Measurements from ENCODE around the gene MELTF. TPM values are rescaled to one million over a fixed set of nuclear protein-coding genes. Genes with fewer than 3 reads are reported as not detected.

MELTF gene
- polyA plus RNA-seq, 4 donors, result 6.5 to 480 (median 8.4) TPM

DNA sequence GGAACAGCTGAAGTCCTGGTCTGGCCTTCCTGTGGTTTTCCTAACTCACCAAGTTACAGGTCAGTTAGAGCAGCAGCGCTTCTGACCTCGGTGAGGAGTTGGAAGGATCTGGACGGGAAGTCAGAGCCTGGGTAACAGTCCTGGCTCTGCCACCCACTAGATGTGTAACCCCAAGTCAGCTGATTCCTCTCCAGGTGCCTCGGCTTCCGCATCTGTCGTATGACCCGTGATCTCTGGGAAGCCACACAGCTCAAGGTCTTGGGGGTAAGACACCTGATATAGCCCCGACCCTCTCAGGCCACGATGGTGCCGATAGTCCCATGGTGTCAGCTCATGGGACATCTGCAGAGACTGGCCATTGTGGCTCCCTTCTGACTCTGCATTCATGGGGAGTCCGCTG lies 52.7 kb downstream of the MELTF start:
- Histone ChIP-seq H3K9me3 (ENCODE audit: control insufficient read depth in 2 of 2, insufficient read depth in 1 of 2, low read depth in 1 of 2, low read length in 1 of 2) (peaks cover 0 to 9% of the 10 kb centered on the region in 2 donors), H3K27ac (ENCODE audit: low read depth in 1 of 3, low read length in 2 of 3) (no peak overlapping the region), H3K4me3 (ENCODE audit: low read depth in 1 of 3, low read length in 3 of 3) (no peak overlapping the region), H3K36me3 (ENCODE audit: control insufficient read depth in 3 of 3, insufficient read depth in 2 of 3, low read depth in 1 of 3, low read length in 3 of 3) (peaks cover 0 to 7% (median 0%) of the 10 kb centered on the region in 3 donors), H3K27me3 (ENCODE audit: control insufficient read depth in 3 of 3, insufficient read depth in 3 of 3, low read length in 3 of 3) (no peaks in the 10 kb centered on the region), H3K4me1 (ENCODE audit: control insufficient read depth in 3 of 3, insufficient read depth in 2 of 3, low read depth in 1 of 3, low read length in 2 of 3) (peaks cover 0 to 25% (median 0%) of the 10 kb centered on the region in 3 donors)
- FAIRE-seq (no peak), DNase-seq (no peak)
- WGBS, 3 donors, result 77 to 87% (median 83%) methylated on average over 11 of the region's 11 CpGs

GRCh38 chr3:196975349-196975748 lies 54.3 kb downstream of the MELTF start:
- DNase-seq (no peak), FAIRE-seq (no peak)
- Histone ChIP-seq H3K27ac (ENCODE audit: low read depth in 1 of 3, low read length in 2 of 3) (peak overlapping the region in 1 of 3 donors; percentile 66), H3K4me1 (ENCODE audit: control insufficient read depth in 3 of 3, insufficient read depth in 2 of 3, low read depth in 1 of 3, low read length in 2 of 3) (peaks cover 0 to 30% (median 0%) of the 10 kb centered on the region in 3 donors), H3K9me3 (ENCODE audit: control insufficient read depth in 2 of 2, insufficient read depth in 1 of 2, low read depth in 1 of 2, low read length in 1 of 2) (peaks cover 0 to 15% of the 10 kb centered on the region in 2 donors), H3K27me3 (ENCODE audit: control insufficient read depth in 3 of 3, insufficient read depth in 3 of 3, low read length in 3 of 3) (no peaks in the 10 kb centered on the region), H3K4me3 (ENCODE audit: low read depth in 1 of 3, low read length in 3 of 3) (no peak overlapping the region), H3K36me3 (ENCODE audit: control insufficient read depth in 3 of 3, insufficient read depth in 2 of 3, low read depth in 1 of 3, low read length in 3 of 3) (peaks cover 0 to 7% (median 0%) of the 10 kb centered on the region in 3 donors)
- WGBS, 3 donors, result 78 to 83% (median 80%) methylated on average over 4 of the region's 4 CpGs

- no peaks in the 10 kb centered on the region for H3K27me3 ChIP-seq (ENCODE audit: control insufficient read depth in 3 of 3, insufficient read depth in 3 of 3, low read length in 3 of 3)
- peaks cover 0 to 12% of the 10 kb centered on the region in 2 donors for H3K9me3 ChIP-seq (ENCODE audit: control insufficient read depth in 2 of 2, insufficient read depth in 1 of 2, low read depth in 1 of 2, low read length in 1 of 2)
- FAIRE-seq (no peak), DNase-seq (no peak)
- peaks cover 0 to 29% (median 0%) of the 10 kb centered on the region in 3 donors for H3K4me1 ChIP-seq (ENCODE audit: control insufficient read depth in 3 of 3, insufficient read depth in 2 of 3, low read depth in 1 of 3, low read length in 2 of 3)
- H3K27ac ChIP-seq (ENCODE audit: low read depth in 1 of 3, low read length in 2 of 3), result no peak overlapping the region
- 78 to 84% (median 83%) methylated on average over 5 of the region's 5 CpGs for WGBS, 3 donors
- H3K36me3 ChIP-seq (ENCODE audit: control insufficient read depth in 3 of 3, insufficient read depth in 2 of 3, low read depth in 1 of 3, low read length in 3 of 3), result peaks cover 0 to 7% (median 0%) of the 10 kb centered on the region in 3 donors
- H3K4me3 ChIP-seq (ENCODE audit: low read depth in 1 of 3, low read length in 3 of 3), result no peak overlapping the region
These were observed 55.0 kb downstream of the MELTF start for GRCh38 chr3:196974661-196975060.

- H3K4me1 ChIP-seq (ENCODE audit: control insufficient read depth in 3 of 3, insufficient read depth in 2 of 3, low read depth in 1 of 3, low read length in 2 of 3), result peaks cover 0 to 32% (median 0%) of the 10 kb centered on the region in 3 donors
- peak in 1 of 2 donors; percentile 25 for DNase-seq
- H3K4me3 ChIP-seq (ENCODE audit: low read depth in 1 of 3, low read length in 3 of 3), result no peak overlapping the region
- 69 to 80% (median 74%) methylated on average over 7 of the region's 7 CpGs for WGBS, 3 donors
- no peak for FAIRE-seq
- peaks cover 0 to 17% (median 0%) of the 10 kb centered on the region in 3 donors for H3K27me3 ChIP-seq (ENCODE audit: control insufficient read depth in 3 of 3, insufficient read depth in 3 of 3, low read length in 3 of 3)
- peaks cover 0 to 31% of the 10 kb centered on the region in 2 donors for H3K9me3 ChIP-seq (ENCODE audit: control insufficient read depth in 2 of 2, insufficient read depth in 1 of 2, low read depth in 1 of 2, low read length in 1 of 2)
- H3K36me3 ChIP-seq (ENCODE audit: control insufficient read depth in 3 of 3, insufficient read depth in 2 of 3, low read depth in 1 of 3, low read length in 3 of 3), result peaks cover 0 to 19% (median 0%) of the 10 kb centered on the region in 3 donors
- no peak overlapping the region for H3K27ac ChIP-seq (ENCODE audit: low read depth in 1 of 3, low read length in 2 of 3)
These were observed 58.4 kb downstream of the MELTF start for GRCh38 chr3:196971094-196971698.

- Histone ChIP-seq H3K9me3 (ENCODE audit: control insufficient read depth in 2 of 2, insufficient read depth in 1 of 2, low read depth in 1 of 2, low read length in 1 of 2) (peaks cover 0 to 36% of the 10 kb centered on the region in 2 donors), H3K36me3 (ENCODE audit: control insufficient read depth in 3 of 3, insufficient read depth in 2 of 3, low read depth in 1 of 3, low read length in 3 of 3) (peaks cover 0 to 24% (median 0%) of the 10 kb centered on the region in 3 donors), H3K27me3 (ENCODE audit: control insufficient read depth in 3 of 3, insufficient read depth in 3 of 3, low read length in 3 of 3) (peaks cover 0 to 17% (median 0%) of the 10 kb centered on the region in 3 donors), H3K4me1 (ENCODE audit: control insufficient read depth in 3 of 3, insufficient read depth in 2 of 3, low read depth in 1 of 3, low read length in 2 of 3) (peaks cover 0 to 27% (median 0%) of the 10 kb centered on the region in 3 donors), H3K4me3 (ENCODE audit: low read depth in 1 of 3, low read length in 3 of 3) (no peak overlapping the region), H3K27ac (ENCODE audit: low read depth in 1 of 3, low read length in 2 of 3) (no peak overlapping the region)
- DNase-seq (no peak), FAIRE-seq (no peak)
- 79 to 86% (median 83%) methylated on average over 15 of the region's 15 CpGs for WGBS, 3 donors
These were observed 59.0 kb downstream of the MELTF start for GRCh38 chr3:196970547-196971093.

DNA sequence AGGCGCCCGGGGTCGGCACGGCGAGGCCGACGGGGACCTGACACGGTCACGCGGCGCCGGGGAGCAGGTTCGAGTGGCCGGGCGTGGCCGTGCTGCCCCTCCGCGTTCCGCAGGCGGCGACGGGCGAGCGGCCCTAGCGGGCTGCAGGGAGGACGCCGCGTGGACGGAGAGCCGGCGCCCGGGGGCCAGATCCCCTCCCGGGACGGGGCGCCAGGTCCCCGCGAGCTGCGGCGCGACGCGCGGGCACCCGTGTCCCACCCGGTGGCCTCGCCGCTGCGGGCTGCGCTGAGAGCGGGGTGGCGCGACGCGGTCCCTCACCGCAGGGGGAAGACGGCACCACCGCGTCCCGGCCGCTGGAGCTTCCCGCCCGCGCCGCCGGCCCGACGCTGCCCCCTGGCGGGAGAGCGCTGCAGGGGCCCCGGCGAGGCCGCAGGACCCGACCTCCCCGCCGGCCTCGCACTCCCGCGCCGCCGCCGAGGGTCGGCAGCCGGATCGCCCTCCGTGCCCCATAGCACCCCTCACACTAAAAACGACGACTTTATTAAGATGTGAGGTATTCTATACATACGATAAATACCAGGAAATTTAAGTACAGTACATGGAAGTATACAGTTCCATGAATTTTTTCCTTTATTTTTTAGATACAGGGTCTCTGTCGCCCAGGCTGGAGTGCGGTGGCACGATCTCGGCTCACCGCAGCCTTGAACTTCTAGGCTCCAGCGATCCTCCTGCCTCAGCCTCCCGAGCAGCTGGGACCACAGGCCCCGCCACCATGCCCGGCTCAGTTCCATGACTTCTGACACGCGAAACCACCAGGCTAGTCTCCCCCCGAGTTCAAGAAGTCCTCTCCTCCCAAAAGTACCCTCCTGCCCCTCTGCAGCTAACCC lies 59.7 kb downstream of the MELTF start:
- FAIRE-seq, result no peak
- H3K27ac ChIP-seq (ENCODE audit: low read depth in 1 of 3, low read length in 2 of 3), result no peak overlapping the region
- H3K9me3 ChIP-seq (ENCODE audit: control insufficient read depth in 2 of 2, insufficient read depth in 1 of 2, low read depth in 1 of 2, low read length in 1 of 2), result peaks cover 0 to 43% of the 10 kb centered on the region in 2 donors
- WGBS, 3 donors, result 9 to 13% (median 12%) methylated on average over 61 to 100 of the region's 100 CpGs
- H3K27me3 ChIP-seq (ENCODE audit: control insufficient read depth in 3 of 3, insufficient read depth in 3 of 3, low read length in 3 of 3), result peaks cover 0 to 17% (median 0%) of the 10 kb centered on the region in 3 donors
- peaks cover 0 to 30% (median 0%) of the 10 kb centered on the region in 3 donors for H3K36me3 ChIP-seq (ENCODE audit: control insufficient read depth in 3 of 3, insufficient read depth in 2 of 3, low read depth in 1 of 3, low read length in 3 of 3)
- DNase-seq, result peak; percentile 45 to 89
- peaks cover 0 to 24% (median 0%) of the 10 kb centered on the region in 3 donors for H3K4me1 ChIP-seq (ENCODE audit: control insufficient read depth in 3 of 3, insufficient read depth in 2 of 3, low read depth in 1 of 3, low read length in 2 of 3)
- H3K4me3 ChIP-seq (ENCODE audit: low read depth in 1 of 3, low read length in 3 of 3), result peak overlapping the region in 2 of 3 donors; percentile 82 to 84

DNA sequence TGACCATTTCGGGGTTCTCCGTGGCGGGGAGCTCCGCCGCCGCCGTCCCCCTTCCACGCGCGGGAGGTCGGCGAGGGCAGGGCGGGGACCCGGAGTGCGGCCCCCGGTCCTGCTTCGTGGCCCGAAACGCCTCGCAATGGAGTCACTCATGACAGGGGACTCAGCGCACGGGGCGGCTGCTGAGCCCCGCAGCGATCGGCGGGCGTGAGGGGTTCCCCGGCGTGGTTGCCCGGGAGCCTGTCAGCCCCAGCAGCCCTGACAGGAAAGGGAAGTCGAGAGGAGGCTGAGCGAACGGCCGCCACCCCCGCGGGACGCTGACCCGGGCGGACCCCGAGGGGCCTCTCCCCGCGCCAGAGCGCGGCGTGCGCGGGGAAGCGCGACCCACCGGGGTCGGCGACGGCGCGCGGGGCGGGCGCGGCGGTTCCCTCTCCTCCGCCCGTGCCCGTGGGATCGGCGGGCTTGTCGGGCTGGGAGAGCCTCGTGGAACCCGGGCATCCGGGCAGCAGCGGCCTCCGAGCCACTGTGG lies 60.4 kb downstream of the MELTF start:
- WGBS, 3 donors, result 0 to 1% (median 0%) methylated on average over 39 to 72 of the region's 72 CpGs
- Histone ChIP-seq H3K27ac (ENCODE audit: low read depth in 1 of 3, low read length in 2 of 3) (peak overlapping the region; percentile 39 to 76 (median 45)), H3K27me3 (ENCODE audit: control insufficient read depth in 3 of 3, insufficient read depth in 3 of 3, low read length in 3 of 3) (peaks cover 0 to 17% (median 0%) of the 10 kb centered on the region in 3 donors), H3K36me3 (ENCODE audit: control insufficient read depth in 3 of 3, insufficient read depth in 2 of 3, low read depth in 1 of 3, low read length in 3 of 3) (peaks cover 0 to 36% (median 0%) of the 10 kb centered on the region in 3 donors), H3K9me3 (ENCODE audit: control insufficient read depth in 2 of 2, insufficient read depth in 1 of 2, low read depth in 1 of 2, low read length in 1 of 2) (peaks cover 0 to 50% of the 10 kb centered on the region in 2 donors), H3K4me1 (ENCODE audit: control insufficient read depth in 3 of 3, insufficient read depth in 2 of 3, low read depth in 1 of 3, low read length in 2 of 3) (peaks cover 0 to 24% (median 0%) of the 10 kb centered on the region in 3 donors), H3K4me3 (ENCODE audit: low read depth in 1 of 3, low read length in 3 of 3) (peak overlapping the region; percentile 49 to 84 (median 82))
- FAIRE-seq (no peak), DNase-seq (peak; percentile 23 to 78)

Measured in small intestine (tissue), 7 donors.